ENCODE measurements around the gene PIP5K1A.
"Not testable (repeated sequence)": the region's sequence is repeated elsewhere in the genome, so short reads cannot be mapped to it uniquely, and the experiment has no call there.

PIP5K1A gene

GRCh38 chr1:151193304-151193703 lies 5.0 kb upstream of the PIP5K1A start:
- no peak for DNase-seq (ENCODE audit: low read depth in 2 of 2)

DNA sequence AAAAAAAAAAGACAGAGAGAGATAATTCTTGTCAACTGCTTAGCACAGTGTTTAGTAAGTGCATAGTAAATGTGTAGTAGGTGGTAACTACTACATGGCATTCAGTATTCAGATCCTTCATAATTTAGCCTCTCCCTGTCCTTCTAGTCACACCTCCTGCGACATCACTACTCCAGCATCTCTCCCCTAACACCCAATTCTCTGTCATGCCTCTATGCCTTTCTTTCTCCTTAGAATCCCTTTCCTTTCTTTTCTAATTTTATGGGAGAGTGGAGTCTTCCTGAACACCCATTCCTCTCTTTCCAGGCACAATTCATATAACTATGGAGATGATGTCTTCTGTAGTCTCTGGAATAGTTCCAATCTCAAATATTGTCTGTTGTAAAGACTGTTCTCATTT lies 4.5 kb upstream of the PIP5K1A start:
- no peak for DNase-seq (ENCODE audit: low read depth in 2 of 2)

DNA sequence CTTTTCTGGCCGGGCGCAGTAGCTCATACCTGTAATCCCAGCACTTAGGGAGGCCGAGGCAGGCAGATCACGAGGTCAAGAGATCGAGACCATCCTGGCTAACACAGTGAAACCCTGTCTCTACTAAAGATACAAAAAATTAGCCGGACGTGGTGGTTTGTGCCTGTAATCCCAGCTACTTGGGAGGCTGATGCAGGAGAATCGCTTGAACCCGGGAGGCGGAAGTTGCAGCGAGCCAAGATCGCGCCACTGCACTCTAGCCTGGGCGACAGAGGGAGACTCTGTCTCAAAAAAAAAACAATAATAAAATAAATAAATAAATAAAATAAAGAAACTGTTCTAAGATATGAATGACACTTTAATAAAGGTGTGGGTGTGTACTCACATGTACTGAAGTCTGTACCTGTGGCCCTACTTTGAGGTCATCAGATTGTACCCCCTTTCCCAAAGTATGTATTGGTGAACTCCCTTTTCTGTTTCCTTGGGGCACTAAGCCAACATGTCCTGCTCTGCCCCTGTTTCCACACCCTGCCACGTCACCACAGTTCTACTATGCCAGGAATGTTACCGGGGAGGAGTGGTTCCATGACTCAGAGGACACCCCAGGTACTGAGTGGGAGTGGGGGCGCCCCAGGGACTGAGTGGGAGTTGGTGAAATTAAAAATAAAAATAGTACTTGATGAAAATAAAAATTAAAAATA lies 3.3 kb upstream of the PIP5K1A start:
- not testable (repeated sequence) for DNase-seq (ENCODE audit: low read depth in 2 of 2)

- no peak for DNase-seq (ENCODE audit: low read depth in 2 of 2)
These were observed 2.0 kb upstream of the PIP5K1A start for GRCh38 chr1:151196292-151196800.

DNA sequence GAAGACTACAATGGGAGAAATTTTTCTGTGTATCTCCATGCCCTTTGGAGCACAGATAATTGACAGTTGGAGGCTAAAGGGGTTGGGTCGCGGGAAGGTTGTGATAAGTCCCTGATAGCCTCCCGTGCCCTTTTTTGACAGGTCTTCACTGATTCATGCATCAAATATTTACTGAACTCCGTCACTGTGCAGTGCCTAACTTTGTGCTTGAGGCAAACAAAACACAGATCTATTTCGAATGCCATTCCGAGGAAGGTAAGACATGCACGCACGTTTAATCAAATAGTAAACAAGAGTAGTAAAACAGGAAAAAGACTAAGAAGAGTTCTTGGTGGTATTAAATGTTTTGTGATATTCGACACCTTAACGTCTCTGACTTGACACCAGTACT lies 494 bp upstream of the PIP5K1A start:
- no peak for DNase-seq (ENCODE audit: low read depth in 2 of 2)

DNA sequence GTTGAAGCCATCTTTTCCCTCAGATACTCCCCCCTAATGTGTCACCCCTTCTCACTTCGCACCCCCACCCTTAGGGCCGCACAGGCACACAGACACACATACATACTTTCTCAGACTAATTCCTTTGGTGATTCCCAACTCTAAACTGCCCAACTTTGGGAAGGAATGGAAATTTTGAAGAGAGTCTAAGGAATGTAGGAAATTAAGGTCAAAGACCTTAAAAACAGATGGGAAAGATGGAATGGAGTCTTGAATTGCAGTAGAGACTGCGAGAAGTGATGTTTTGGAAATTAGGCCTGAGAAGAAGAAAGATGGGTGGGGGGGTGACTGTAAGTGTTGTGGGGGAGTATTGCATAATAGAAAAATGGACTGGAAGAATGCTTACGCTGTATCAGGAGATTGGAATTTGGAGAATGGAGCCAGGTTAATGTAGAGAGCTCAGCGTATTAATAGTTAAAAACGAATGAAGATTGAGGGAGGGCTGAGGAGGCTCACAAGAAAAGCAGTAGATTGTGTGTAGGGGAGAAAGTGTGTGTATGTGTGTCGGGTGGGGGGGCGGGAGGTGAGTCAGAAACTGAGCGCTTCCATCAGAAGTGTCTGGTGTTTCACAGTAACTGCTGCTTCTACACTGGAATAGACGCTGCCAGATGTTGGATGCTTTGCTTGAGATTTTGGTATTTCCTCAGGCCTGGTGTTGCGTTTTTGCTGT lies 1.7 kb downstream of the PIP5K1A start:
- no peak for DNase-seq (ENCODE audit: low read depth in 2 of 2)

DNA sequence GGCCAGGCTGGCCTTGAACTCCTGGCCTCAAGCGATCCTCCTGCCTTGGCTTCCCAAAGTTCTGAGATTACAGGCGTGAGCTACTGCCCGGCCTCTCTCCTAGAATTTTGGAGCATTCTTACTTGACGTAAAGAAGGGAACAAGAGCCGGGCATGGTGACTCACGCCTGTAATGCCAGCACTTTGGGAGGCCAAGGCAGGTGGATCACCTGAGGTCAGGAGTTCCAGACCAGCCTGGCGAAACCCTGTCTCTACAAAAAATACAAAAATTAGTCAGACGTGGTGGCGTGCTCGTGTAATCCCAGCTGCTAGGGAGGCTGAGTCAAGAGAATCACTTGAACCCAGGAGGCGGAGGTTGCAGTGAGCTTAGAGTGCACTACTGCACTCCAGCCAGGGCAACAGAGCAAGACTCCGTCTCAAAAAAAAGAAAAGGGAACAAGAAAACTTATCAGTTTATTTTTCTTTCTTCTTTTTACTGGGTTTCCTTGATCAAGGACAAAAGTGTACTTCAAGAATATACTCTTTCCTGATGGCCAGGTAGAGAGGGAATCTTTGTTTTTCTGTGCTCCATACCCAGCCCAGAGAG lies 7.1 kb downstream of the PIP5K1A start:
- not testable (repeated sequence) for DNase-seq (ENCODE audit: low read depth in 2 of 2)

GRCh38 chr1:151210830-151211229 lies 12.5 kb downstream of the PIP5K1A start:
- no peak for DNase-seq (ENCODE audit: low read depth in 2 of 2)

- no peak for DNase-seq (ENCODE audit: low read depth in 2 of 2)
These were observed 13.8 kb downstream of the PIP5K1A start for GRCh38 chr1:151211972-151212705.

DNA sequence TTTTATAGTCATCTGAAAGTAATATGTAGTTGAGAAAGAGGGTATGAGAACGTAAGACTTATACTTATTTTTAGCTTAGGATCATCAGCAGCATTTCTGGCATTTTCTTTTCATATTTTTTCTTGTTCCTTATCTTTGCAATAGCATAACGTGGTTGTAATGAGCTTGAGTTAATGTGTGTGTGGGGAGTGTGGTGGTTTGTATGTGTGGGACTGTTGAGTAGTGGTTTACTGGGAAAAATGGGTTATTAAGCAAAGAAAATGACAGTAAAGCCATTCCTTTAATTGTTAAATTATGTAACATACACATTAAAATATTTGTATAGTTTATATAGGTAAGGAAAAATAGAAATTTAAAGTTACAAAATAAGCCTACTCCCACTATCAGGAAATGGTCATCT lies 15.2 kb downstream of the PIP5K1A start:
- DNase-seq (ENCODE audit: low read depth in 2 of 2): no peak

DNA sequence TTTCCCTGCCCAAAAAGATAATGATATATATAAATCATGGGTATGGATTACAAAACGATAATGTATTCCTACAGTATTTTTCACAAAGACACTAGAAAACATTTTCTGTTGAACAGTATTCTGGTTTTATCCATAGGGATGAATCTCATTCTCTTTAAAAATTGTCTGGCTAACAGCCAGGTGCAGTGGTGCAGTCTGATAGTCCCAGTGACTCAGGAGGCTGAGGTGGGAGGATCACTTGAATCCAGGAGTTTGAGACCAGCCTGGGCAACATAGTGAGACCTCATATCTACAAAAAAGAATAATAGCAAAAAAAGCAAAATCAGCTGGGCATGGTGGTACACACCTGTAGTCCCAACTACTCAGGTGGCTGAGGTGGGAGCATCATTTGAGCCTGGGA lies 23.3 kb downstream of the PIP5K1A start:
- no peak for DNase-seq (ENCODE audit: low read depth in 2 of 2)

- no peak for DNase-seq (ENCODE audit: low read depth in 2 of 2)
These were observed 23.8 kb downstream of the PIP5K1A start for GRCh38 chr1:151222130-151222529.

DNA sequence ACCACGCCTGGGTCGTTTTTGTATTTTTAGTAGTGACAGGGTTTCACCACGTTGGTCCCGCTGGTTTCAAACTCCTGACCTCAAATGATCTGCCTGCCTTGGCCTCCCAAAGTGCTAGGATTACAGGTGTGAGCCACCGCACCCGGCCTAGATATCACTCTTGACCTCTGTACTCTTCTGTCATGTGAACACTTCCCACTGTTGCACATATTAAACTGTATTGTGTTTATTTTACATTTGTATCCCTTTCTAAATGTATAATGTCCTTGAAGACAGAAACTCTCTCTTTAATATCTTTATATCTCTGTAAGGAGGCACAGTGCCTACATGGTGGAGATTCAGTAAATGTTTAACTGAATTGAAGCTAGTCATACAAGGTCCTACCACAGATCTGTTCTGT lies 36.9 kb downstream of the PIP5K1A start:
- DNase-seq (ENCODE audit: low read depth in 2 of 2): no peak

GRCh38 chr1:151237678-151238466 lies 39.5 kb downstream of the PIP5K1A start:
- no peak for DNase-seq (ENCODE audit: low read depth in 2 of 2)

- no peak for DNase-seq (ENCODE audit: low read depth in 2 of 2)
These were observed 40.1 kb downstream of the PIP5K1A start for GRCh38 chr1:151238467-151238739.

GRCh38 chr1:151242442-151242841 lies 44.1 kb downstream of the PIP5K1A start:
- no peak for DNase-seq (ENCODE audit: low read depth in 2 of 2)

DNA sequence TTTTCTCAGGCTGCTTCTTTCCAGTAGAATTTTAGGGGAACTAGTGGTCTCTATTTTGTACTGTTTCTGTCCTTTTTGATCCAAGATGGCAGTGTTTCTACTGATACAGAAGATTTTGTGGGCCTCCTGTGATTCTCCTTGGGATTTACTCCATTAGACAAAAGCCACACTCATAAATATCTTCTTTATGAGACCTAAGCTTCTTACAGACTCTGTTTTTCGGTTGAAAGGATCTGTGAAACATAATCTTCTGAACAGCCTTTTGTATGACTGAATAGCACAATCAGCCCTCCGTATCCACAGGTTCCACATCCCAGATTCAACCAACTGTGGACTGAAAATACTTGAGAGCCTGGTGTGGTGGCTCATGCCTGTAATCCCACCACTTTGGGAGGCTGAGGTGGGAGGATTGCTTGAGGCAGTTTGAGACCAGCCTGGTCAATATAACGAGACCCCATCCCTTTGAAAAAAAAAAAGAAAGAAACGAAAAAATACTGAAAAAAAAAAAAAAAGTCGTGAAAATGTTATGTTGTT lies 45.4 kb downstream of the PIP5K1A start:
- no peak for DNase-seq (ENCODE audit: low read depth in 2 of 2)

- no peak for DNase-seq (ENCODE audit: low read depth in 2 of 2)
These were observed 48.4 kb downstream of the PIP5K1A start for GRCh38 chr1:151246786-151247185.

DNA sequence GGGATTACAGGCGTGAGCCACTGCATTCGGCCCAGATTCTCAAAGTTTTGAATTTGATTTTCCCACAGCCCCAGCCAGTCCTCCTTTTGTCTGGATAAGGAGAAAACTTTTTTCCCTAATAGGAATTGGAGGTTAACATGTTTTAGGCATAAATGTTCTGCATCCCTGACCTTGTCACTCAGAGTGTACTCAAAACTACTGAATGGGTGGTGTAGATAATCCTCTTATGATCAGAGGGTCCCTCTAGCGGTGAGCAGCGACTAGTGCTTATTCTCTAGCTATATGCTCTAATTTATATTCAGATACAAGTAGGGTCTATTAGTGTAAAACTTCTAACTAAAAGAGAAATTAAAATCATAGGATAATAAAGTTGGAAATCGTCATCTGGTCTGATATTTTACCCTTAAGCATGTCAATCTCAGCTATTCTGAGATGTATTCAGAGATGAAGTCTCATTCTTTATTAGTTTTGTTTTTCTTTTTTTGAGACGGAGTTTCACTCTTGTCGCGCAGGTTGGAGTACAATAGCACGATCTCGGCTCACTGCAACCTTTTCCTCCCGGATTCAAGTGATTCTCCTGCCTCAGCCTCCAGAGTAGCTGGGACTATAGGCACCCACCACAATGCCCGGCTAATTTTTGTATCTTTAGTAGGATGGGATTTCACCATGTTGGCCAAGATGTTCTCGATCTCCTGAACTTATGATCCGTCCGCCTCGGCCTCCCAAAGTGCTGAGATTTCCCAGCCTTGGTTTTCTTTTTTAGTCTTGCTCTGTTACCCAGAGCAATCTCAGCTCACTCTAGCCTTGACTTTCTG lies 53.5 kb downstream of the PIP5K1A start:
- peak; percentile 15 to 21 for DNase-seq (ENCODE audit: low read depth in 2 of 2)
